GM19035 (cell line): Measurements from ENCODE around the gene DPH1.

ENCODE experiments used
- ATAC-seq: cut with Tn5 transposase; IDR thresholded peaks from one replicate; pipeline ENCODE4 v1.9.1; 2021; ENCODE audit not compliant: unreplicated experiment

The DPH1 gene

GRCh38 chr17:2025622-2026309 lies 4.2 kb upstream of the DPH1 start:
- no peak for ATAC-seq

DNA sequence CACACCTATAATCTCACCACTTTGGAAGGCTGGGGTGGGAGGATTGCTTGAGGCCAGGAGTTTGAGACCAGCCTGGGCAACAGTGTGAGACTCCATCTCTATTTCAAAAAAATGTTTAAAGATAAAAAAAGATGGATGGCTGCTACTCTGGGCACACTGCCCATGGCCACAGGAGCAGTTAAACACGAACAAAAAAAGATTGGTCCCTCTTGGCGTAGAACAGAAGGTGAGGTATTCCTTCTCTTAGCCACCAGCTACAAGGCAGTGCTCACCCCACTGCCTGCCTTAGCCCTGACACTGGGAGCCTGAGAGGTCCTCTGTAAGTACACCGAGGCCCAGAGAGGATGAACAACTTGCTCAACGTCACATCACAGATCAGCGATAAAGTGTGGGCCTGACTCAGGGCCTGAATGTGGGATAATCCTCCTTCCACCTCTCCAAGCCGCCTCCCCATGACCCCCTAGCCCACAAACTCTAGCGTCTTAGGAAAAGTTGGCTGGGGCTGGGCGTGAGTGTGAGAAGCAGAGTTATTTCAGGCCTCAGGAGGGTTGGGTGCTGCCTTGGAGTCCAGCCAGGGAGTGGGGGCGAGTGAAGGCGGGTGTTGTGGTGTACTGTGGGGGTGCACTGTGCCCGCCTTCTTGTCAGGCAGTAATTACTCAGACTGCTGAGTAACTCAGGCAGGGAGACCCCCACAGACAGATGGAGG lies 2.3 kb upstream of the DPH1 start:
- ATAC-seq: no peak

GRCh38 chr17:2028234-2028614 lies 1.7 kb upstream of the DPH1 start:
- no peak for ATAC-seq

DNA sequence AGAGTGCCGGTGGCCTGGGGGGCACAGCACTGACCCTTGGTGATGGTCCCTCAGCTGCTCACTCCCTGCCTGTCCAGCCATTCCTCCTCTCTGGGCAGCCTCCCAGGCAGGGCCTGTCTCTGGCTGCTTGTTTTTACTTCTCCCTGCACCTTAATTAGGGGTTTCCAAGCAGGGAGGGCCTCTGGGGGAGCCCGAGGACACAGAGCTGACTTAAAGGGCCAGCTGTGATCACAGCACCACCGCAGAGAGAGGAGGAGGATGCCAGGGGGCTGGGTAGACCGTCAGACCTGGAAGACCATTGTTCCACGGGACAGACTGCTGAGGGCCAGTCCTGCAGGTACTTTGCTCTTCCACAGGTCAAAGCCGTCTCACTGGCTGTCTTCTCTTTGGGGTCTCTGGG lies 1.2 kb upstream of the DPH1 start:
- ATAC-seq: no peak

- ATAC-seq: no peak
These were observed 818 bp downstream of the DPH1 start for GRCh38 chr17:2030779-2031163.

DNA sequence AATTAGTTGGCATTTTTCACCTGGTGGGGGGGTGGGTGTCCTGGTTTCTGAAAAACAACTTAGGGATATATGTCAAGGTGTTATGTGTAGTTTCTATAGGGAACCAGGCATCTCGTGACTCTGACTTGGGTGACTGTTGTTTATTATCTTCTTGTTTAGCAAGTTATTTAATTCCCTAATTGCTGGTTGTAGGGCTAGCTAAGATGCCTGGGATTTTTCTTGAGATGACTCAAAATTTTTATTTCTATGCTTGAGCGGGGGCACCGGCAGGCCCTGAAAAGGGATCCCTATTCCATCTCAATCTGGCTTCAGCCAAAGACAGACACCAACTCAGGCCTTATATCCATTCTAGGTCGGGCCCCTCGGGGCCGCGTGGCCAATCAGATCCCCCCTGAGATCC lies 3.2 kb downstream of the DPH1 start:
- ATAC-seq: no peak

- no peak for ATAC-seq
These were observed 4.2 kb downstream of the DPH1 start for GRCh38 chr17:2034157-2034556.

- no peak for ATAC-seq
These were observed 5.0 kb downstream of the DPH1 start for GRCh38 chr17:2034806-2035540.

DNA sequence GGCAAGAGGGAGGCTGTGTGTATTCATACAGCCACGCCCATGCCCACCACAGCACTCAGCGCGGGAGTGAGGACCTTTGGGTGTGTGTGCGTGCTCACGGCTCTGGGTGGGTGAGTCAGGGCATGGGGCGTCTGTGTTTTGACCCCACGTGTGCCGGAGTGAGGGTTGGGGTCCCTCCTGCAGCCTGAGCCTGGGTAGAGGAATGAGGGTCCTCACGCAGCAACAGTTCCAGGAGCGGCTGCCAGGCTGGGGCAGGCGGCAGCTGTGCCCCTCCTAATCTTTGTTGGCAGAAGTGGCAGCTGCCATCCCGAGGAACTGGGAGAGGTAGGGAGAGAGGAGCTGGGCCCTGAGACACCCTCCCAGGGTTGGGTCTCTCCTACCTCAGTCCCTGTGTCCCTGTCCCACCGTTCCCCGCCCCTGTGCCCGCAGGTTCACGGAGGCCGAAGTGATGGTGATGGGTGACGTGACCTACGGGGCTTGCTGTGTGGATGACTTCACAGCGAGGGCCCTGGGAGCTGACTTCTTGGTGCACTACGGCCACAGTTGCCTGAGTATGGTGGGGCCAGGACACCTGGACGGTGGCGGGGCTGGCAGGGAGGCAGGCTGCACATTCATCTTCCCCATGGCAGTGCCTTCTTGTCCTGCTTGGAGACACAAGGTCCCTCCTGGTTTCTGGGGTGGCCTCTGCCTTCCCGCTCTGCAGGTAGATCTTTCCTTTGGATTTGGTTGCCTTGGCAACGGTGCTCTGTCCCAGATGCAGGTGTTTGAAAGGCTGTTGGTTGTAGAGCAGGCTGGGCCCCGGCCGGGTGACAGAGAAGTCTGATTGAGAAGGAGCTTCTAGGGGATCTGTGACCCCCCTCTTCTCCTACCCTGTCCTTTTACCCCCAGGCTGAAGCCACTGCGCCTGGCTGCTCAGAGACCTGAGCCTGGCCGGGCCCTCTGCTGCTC lies 5.9 kb downstream of the DPH1 start:
- no peak for ATAC-seq

GRCh38 chr17:2037155-2037554 lies 7.2 kb downstream of the DPH1 start:
- no peak for ATAC-seq

DNA sequence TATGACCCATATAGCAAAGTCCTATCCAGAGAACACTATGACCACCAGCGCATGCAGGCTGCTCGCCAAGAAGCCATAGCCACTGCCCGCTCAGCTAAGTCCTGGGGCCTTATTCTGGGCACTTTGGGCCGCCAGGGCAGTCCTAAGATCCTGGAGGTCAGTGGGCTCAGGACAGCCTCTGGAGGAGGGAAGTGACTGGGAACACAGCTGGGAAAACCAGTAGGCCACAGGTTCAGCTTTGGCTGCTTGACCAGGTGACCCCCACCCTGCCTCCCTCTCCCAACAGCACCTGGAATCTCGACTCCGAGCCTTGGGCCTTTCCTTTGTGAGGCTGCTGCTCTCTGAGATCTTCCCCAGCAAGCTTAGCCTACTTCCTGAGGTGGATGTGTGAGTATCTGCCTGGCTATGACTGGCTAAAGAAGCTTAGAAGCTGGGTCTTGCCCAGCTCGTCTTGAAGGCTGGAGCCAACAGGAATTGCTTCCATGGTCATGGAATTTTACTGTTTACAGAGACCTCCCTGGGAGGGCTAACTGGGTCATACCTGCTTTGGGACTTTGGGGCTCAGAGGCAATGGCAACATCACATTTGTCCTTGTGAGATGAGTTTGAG lies 10.4 kb downstream of the DPH1 start:
- no peak for ATAC-seq

DNA sequence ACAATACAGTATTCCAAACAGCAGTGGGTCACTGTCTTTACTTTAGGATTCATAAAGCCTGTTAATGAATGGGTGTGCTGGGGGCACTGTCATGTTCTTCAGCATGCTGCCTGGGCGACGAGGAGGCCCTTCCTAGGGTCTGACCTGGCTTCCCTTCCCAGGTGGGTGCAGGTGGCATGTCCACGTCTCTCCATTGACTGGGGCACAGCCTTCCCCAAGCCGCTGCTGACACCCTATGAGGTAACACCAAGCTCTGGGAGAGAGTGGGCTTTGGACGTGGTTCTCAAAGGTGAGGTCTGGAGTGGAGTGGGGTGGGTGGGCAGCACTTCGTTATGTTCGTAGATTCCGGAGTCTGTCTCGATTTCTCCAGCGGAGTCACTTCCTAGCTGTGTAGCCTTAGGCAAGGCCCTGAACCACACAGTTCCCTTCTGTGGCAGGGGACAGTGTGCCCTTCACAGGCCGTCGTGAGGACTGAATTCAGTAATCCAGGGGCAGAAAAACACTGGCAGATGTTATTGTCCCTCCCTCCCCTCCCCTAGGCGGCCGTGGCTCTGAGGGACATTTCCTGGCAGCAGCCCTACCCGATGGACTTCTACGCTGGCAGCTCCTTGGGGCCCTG lies 11.1 kb downstream of the DPH1 start:
- ATAC-seq: no peak

- peak; percentile 91 for ATAC-seq
These were observed 11.8 kb downstream of the DPH1 start, which contains the start of gene OVCA2 for GRCh38 chr17:2041561-2042389. Gene OVCA2, plus strand, starts transcription at chr17:2042022. Its CDS starts 26 bp downstream, at chr17:2042048.

GRCh38 chr17:2042390-2042847 lies 12.5 kb downstream of the DPH1 start:
- no peak for ATAC-seq

DNA sequence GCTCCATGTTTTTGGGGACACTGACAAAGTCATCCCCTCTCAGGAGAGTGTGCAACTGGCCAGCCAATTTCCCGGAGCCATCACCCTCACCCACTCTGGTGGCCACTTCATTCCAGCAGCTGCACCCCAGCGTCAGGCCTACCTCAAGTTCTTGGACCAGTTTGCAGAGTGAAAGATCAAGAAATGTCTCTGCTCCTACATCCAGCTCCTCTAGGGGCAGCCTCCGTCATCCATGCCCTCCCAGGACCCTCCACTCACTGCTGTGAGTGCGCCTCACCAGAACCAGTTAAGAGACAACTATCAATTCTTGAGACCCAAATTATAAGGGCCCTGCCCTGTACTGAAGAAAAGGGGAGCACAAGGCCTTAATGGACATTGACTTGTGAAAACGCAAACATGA lies 13.0 kb downstream of the DPH1 start:
- ATAC-seq: no peak

- ATAC-seq: no peak
These were observed 13.8 kb downstream of the DPH1 start for GRCh38 chr17:2043785-2044184.

DNA sequence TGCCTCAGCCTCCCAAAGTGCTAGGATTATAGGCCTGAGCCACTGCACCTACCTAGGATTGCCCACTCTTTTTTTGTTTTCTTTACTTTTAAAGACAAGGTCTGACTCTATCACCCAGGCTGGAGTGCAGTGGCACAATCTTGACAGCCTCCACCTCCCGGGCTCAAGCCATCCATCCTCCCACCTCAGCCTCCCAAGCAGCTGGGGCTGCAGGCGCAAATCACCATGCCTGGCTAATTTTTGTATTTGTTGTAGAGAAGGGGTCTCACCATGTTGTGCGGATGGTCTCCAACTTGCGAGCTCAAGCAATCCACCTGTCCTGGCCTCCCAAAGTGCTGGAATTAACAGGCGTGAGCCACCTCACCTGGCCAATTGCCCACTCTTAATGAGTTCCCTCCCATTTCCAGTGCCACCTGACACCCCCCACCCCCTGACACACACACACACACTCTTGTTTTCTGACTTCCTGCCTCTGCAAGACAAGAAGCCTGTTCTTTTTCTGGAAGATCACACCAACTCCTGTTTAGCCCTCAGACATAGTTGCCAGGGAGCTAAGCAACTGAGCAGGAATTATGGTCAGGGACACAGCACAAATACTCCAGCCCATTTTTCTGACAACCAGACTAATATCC lies 14.4 kb downstream of the DPH1 start:
- ATAC-seq: no peak

GRCh38 chr17:2047590-2047989 lies 17.6 kb downstream of the DPH1 start:
- no peak for ATAC-seq

GRCh38 chr17:2048805-2049204 lies 18.9 kb downstream of the DPH1 start:
- ATAC-seq: no peak
